H9 (cell line): ENCODE results near the gene IFRD2. TPM values are rescaled to one million over a fixed set of nuclear protein-coding genes. Genes with fewer than 3 reads are reported as not detected.
"Not testable (repeated sequence)": the region's sequence is repeated elsewhere in the genome, so short reads cannot be mapped to it uniquely, and the experiment has no call there.

Source experiments
- DNase-seq: peaks from one replicate; pipeline ENCODE4 v3.0.0-alpha.2; 2017
- H2AFZ ChIP-seq: one replicate; pipeline ENCODE4 v1.6.1; 2013; ENCODE audit warnings: mild to moderate bottlenecking, low read length, control low read depth, moderate library complexity
- H2AK5ac ChIP-seq: 2 replicates; pipeline ENCODE4 v1.6.1; 2013; ENCODE audit warnings: low read length, control low read depth, mixed read lengths; ENCODE audit not compliant: insufficient read length
- H2BK120ac ChIP-seq: one replicate; pipeline ENCODE4 v1.6.1; 2013; ENCODE audit warnings: low read depth, mild to moderate bottlenecking, low read length, control low read depth, inconsistent platforms; ENCODE audit not compliant: poor library complexity, severe bottlenecking
- H2BK12ac ChIP-seq: 2 replicates; pipeline ENCODE4 v1.6.1; 2013; ENCODE audit warnings: low read length, control low read depth, mixed read lengths, low read depth; ENCODE audit not compliant: insufficient read length
- H2BK15ac ChIP-seq: 2 replicates; pipeline ENCODE4 v1.6.1; 2013; ENCODE audit warnings: low read depth, low read length, control low read depth
- H2BK20ac ChIP-seq: one replicate; pipeline ENCODE4 v1.6.1; 2013; ENCODE audit warnings: low read depth, mild to moderate bottlenecking, low read length, control low read depth, inconsistent platforms; ENCODE audit not compliant: poor library complexity, severe bottlenecking
- H2BK5ac ChIP-seq: 2 replicates; pipeline ENCODE4 v1.6.1; 2013; ENCODE audit warnings: low read length, control low read depth, mixed read lengths; ENCODE audit not compliant: insufficient read length
- H3K14ac ChIP-seq: 2 replicates; pipeline ENCODE4 v1.6.1; 2013; ENCODE audit warnings: low read length, control low read depth; ENCODE audit not compliant: insufficient read depth
- H3K18ac ChIP-seq: 2 replicates; pipeline ENCODE4 v1.6.1; 2013; ENCODE audit warnings: low read depth, mild to moderate bottlenecking, mixed read lengths, low read length, control low read depth; ENCODE audit not compliant: insufficient read length
- H3K23ac ChIP-seq: 2 replicates; pipeline ENCODE4 v1.6.1; 2013; ENCODE audit warnings: low read length, control low read depth, mixed read lengths, low read depth; ENCODE audit not compliant: insufficient read length
- H3K23me2 ChIP-seq: 2 replicates; pipeline ENCODE4 v1.6.1; 2013; ENCODE audit warnings: low read depth, mild to moderate bottlenecking, mixed read lengths, low read length, control low read depth; ENCODE audit not compliant: insufficient read length, poor library complexity, severe bottlenecking
- H3K27ac ChIP-seq: 2 replicates; pipeline ENCODE4 v1.5.1; 2013; ENCODE audit warnings: low read length, control low read depth, mixed read lengths, low read depth; ENCODE audit not compliant: insufficient read length
- H3K27me3 ChIP-seq: 2 replicates; pipeline ENCODE4 v1.6.1; 2013; ENCODE audit warnings: low read length, control low read depth, inconsistent platforms; ENCODE audit not compliant: insufficient read depth
- H3K4ac ChIP-seq: 2 replicates; pipeline ENCODE4 v1.6.1; 2013; ENCODE audit warnings: low read depth, mild to moderate bottlenecking, control low read depth, inconsistent platforms, low read length, moderate library complexity
- H3K4me1 ChIP-seq: 2 replicates; pipeline ENCODE4 v1.6.1; 2013; ENCODE audit warnings: low read length, control low read depth, inconsistent platforms; ENCODE audit not compliant: insufficient read depth
- H3K4me2 ChIP-seq: 2 replicates; pipeline ENCODE4 v1.6.1; 2013; ENCODE audit warnings: low read length, control low read depth, mixed read lengths; ENCODE audit not compliant: insufficient read length, insufficient read depth
- H3K56ac ChIP-seq: 2 replicates; pipeline ENCODE4 v1.6.1; 2013; ENCODE audit warnings: low read depth, mild to moderate bottlenecking, mixed read lengths, low read length, control low read depth; ENCODE audit not compliant: insufficient read length
- H3K79me1 ChIP-seq: 2 replicates; pipeline ENCODE4 v1.6.1; 2013; ENCODE audit warnings: low read depth, mild to moderate bottlenecking, moderate library complexity, low read length, control low read depth, inconsistent platforms; ENCODE audit not compliant: insufficient read depth, poor library complexity, severe bottlenecking
- H3K79me2 ChIP-seq: 2 replicates; pipeline ENCODE4 v1.6.1; 2013; ENCODE audit warnings: low read length, control low read depth, inconsistent platforms; ENCODE audit not compliant: insufficient read depth
- H3K9ac ChIP-seq: 2 replicates; pipeline ENCODE4 v1.6.1; 2013; ENCODE audit warnings: low read length, control low read depth, mixed read lengths; ENCODE audit not compliant: insufficient read length; ENCODE audit errors: extremely low read depth
- H3K9me3 ChIP-seq: one replicate; pipeline ENCODE4 v1.6.1; 2013; ENCODE audit warnings: low read depth, low read length, inconsistent platforms; ENCODE audit not compliant: control insufficient read depth
- H3T11ph ChIP-seq: one replicate; pipeline ENCODE4 v1.6.1; 2013; ENCODE audit warnings: mild to moderate bottlenecking, low read length, control low read depth, inconsistent platforms
- H4K20me1 ChIP-seq: one replicate; pipeline ENCODE4 v1.6.1; 2013; ENCODE audit not compliant: control insufficient read depth, insufficient read length, insufficient read depth
- H4K5ac ChIP-seq: 2 replicates; pipeline ENCODE4 v1.6.1; 2013; ENCODE audit warnings: low read depth, mild to moderate bottlenecking, mixed read lengths, low read length, control low read depth; ENCODE audit not compliant: insufficient read length
- H4K8ac ChIP-seq: replicated peaks from 2 replicates; pipeline ENCODE4 v1.6.1; 2013; ENCODE audit warnings: low read length, control low read depth, mixed read lengths, low read depth; ENCODE audit not compliant: insufficient read length
- H4K91ac ChIP-seq: 2 replicates; pipeline ENCODE4 v1.6.1; 2013; ENCODE audit warnings: low read depth, mild to moderate bottlenecking, moderate library complexity, mixed read lengths, low read length, control low read depth; ENCODE audit not compliant: insufficient read length
- H3K27ac Mint-ChIP-seq, 3 experiments: 2 replicates in 2 of 3; 3 replicates in 1 of 3; pipeline ENCODE4 v1.8.0; 2020 to 2021; ENCODE audit warnings: mixed read lengths in 3 of 3, mild to moderate bottlenecking in 1 of 3, moderate library complexity in 1 of 3
- H3K27me3 Mint-ChIP-seq: 2 replicates; pipeline ENCODE4 v1.8.0; 2021; ENCODE audit warnings: low read depth, mild to moderate bottlenecking, moderate library complexity, mixed read lengths
- H3K36me3 Mint-ChIP-seq, 3 experiments: 2 replicates in 2 of 3; 3 replicates in 1 of 3; pipeline ENCODE4 v1.8.0; 2020 to 2021; ENCODE audit warnings: low read depth in 3 of 3, mixed read lengths in 3 of 3; ENCODE audit not compliant: insufficient read depth in 1 of 3
- H3K4me1 Mint-ChIP-seq, 2 experiments: 2 replicates each; pipeline ENCODE4 v1.8.0; 2020; ENCODE audit warnings: mixed read lengths in 2 of 2
- H3K4me3 Mint-ChIP-seq, 2 experiments: 2 replicates in 1 of 2; 3 replicates in 1 of 2; pipeline ENCODE4 v1.8.0; 2020 to 2021; ENCODE audit warnings: mild to moderate bottlenecking in 2 of 2, mixed read lengths in 2 of 2, moderate library complexity in 1 of 2
- H3K9me3 Mint-ChIP-seq, 2 experiments: 2 replicates in 1 of 2; 3 replicates in 1 of 2; pipeline ENCODE4 v1.8.0; 2020; ENCODE audit warnings: mild to moderate bottlenecking in 2 of 2, mixed read lengths in 2 of 2, moderate library complexity in 1 of 2
- CTCF ChIP-seq: fragments of 200-600 bp; sonication (generic); conservative IDR thresholded peaks from 3 replicates; pipeline ENCODE4 v1.8.0; 2021; ENCODE audit warnings: antibody characterized with exemption, mild to moderate bottlenecking
- WGBS: extraction: QIAGEN DNeasy Blood & Tissue Kit; methylation state at CpG from one replicate; pipeline ENCODE4 v1.1.7; 2013; ENCODE audit warnings: missing lambda C conversion rate, low lambda C conversion rate, mixed read lengths; ENCODE audit not compliant: insufficient read length; ENCODE audit errors: extremely low coverage; 5-methylcytosine and 5-hydroxymethylcytosine counted together
- total RNA-seq: library from RNA; stranded (reverse); gene quantifications from 2 replicates; pipeline ENCODE4 v1.2.1, GENCODE V29; 2021

IFRD2 gene
- total RNA-seq, 1 experiment from 2014 or later = 109 TPM

- H2BK15ac ChIP-seq = no peak overlapping the region
- no peak overlapping the region for H2BK20ac ChIP-seq
- H2AK5ac ChIP-seq = no peak overlapping the region
- peak overlapping the region; percentile 9 for H3K4me2 ChIP-seq
- DNase-seq = no peak
- peak overlapping the region; percentile 75 for H3K14ac ChIP-seq
- peaks cover 10% of the 10 kb centered on the region; the same call in 1 of the 2 replicates for H3K4me1 ChIP-seq
- H3K9me3 ChIP-seq = no peaks in the 10 kb centered on the region
- Mint-ChIP-seq H3K36me3 (peaks cover 6 to 25% (median 23%) of the 10 kb centered on the region in 3 experiments), H3K4me3 (peak overlapping the region in 1 of 2 experiments; percentile 56; a peak in 1 of 5 replicates), H3K27ac (peak overlapping the region; percentile 94; a peak in 6 of 7 replicates), H3K4me1 (peaks cover 58 to 71% of the 10 kb centered on the region in 2 experiments), H3K9me3 (no peaks in the 10 kb centered on the region), H3K27me3 (no peaks in the 10 kb centered on the region)
- H3K4ac ChIP-seq = no peak overlapping the region
- peaks cover 3% of the 10 kb centered on the region for H4K20me1 ChIP-seq
- H2BK12ac ChIP-seq = no peak overlapping the region
- no peak for TF ChIP-seq CTCF
- peaks cover 3% of the 10 kb centered on the region for H3K23me2 ChIP-seq
- no peak overlapping the region for H2BK120ac ChIP-seq
- H3T11ph ChIP-seq = no peak overlapping the region
- H3K23ac ChIP-seq = no peak overlapping the region
- H3K79me1 ChIP-seq = peaks cover 14% of the 10 kb centered on the region
- no peaks in the 10 kb centered on the region for H3K27me3 ChIP-seq
- H3K56ac ChIP-seq = no peak overlapping the region
- H2AFZ ChIP-seq = no peak overlapping the region
- H3K79me2 ChIP-seq = peaks cover 28% of the 10 kb centered on the region; the same call in 1 of the 2 replicates
- no peak overlapping the region for H2BK5ac ChIP-seq
- no peak overlapping the region for H4K91ac ChIP-seq
- H3K27ac ChIP-seq = no peak overlapping the region
- no peak overlapping the region for H3K9ac ChIP-seq
- H4K5ac ChIP-seq = no peak overlapping the region
- peak overlapping the region; percentile 41 for H3K18ac ChIP-seq
- H4K8ac ChIP-seq = no peak overlapping the region
- WGBS = no CpG with 5 or more reads among the region's 16 CpGs
These were observed 46.9 kb downstream of the IFRD2 start for GRCh38 chr3:50245251-50245745.

- Mint-ChIP-seq H3K36me3 (peaks cover 4 to 24% (median 23%) of the 10 kb centered on the region in 3 experiments; a peak in 5 of 7 replicates), H3K27ac (peak overlapping the region; percentile 81 to 94 (median 88); a peak in 6 of 7 replicates), H3K4me1 (peaks cover 61 to 73% of the 10 kb centered on the region in 2 experiments)
- not testable (repeated sequence) for H3K9me3 ChIP-seq, H4K5ac ChIP-seq, H4K20me1 ChIP-seq, H3K56ac ChIP-seq, H2BK12ac ChIP-seq, H2AK5ac ChIP-seq, H2AFZ ChIP-seq, H2BK5ac ChIP-seq, H3K27ac ChIP-seq, H3K23me2 ChIP-seq, H3K4me2 ChIP-seq, H3K9ac ChIP-seq, H3K9me3 Mint-ChIP-seq, H4K91ac ChIP-seq, H3K27me3 Mint-ChIP-seq, H2BK120ac ChIP-seq, H3K4ac ChIP-seq, H4K8ac ChIP-seq, DNase-seq, H3K4me3 Mint-ChIP-seq, H3K27me3 ChIP-seq, H3K18ac ChIP-seq, H2BK20ac ChIP-seq, H3K23ac ChIP-seq, H3K14ac ChIP-seq, H2BK15ac ChIP-seq, H3T11ph ChIP-seq
- no CpG with 5 or more reads among the region's 6 CpGs for WGBS
- H3K4me1 ChIP-seq = peaks cover 15% of the 10 kb centered on the region; the same call in 1 of the 2 replicates
- peaks cover 28% of the 10 kb centered on the region; the same call in 1 of the 2 replicates for H3K79me2 ChIP-seq
- H3K79me1 ChIP-seq = peaks cover 14% of the 10 kb centered on the region
These were observed 47.4 kb downstream of the IFRD2 start for GRCh38 chr3:50244813-50245212.
